Breast epithelium (tissue), 4 donors: ENCODE results near the gene ADAT3. TPM values are rescaled to one million over a fixed set of nuclear protein-coding genes. Genes with fewer than 3 reads are reported as not detected.
A peak's percentile ranks its signal among the peaks of the same experiment; 100 is the strongest.

ENCODE experiments used
- DNase-seq, 2 donors: peaks; one replicate each; pipeline ENCODE4 v3.0.0-alpha.2; 2019; ENCODE audit warnings: low spot score in 2 of 2
- H3K27ac ChIP-seq, 2 donors: fragments of 200-600 bp; sonication (generic) in 1 of 2; one replicate each; pipeline ENCODE4 v1.5.1; 2016 to 2019; ENCODE audit warnings: mild to moderate bottlenecking in 1 of 2
- H3K27me3 ChIP-seq, 2 donors: fragments of 200-600 bp; sonication (generic) in 1 of 2; one replicate each; pipeline versions ENCODE4 v1.5.1 to v1.6.0; 2017 to 2019; ENCODE audit warnings: control low read depth in 1 of 2, mild to moderate bottlenecking in 1 of 2
- H3K36me3 ChIP-seq: fragments of 200-600 bp; one replicate; pipeline ENCODE4 v1.5.1; 2019
- H3K4me1 ChIP-seq, 2 donors: fragments of 200-600 bp; sonication (generic); one replicate each; pipeline ENCODE4 v1.5.1; 2016 to 2019; ENCODE audit warnings: control low read depth in 1 of 2
- H3K4me3 ChIP-seq, 3 donors: fragments of 200-600 bp; sonication (generic); 1 replicate in 2 of 3; 2 replicates in 1 of 3; pipeline ENCODE4 v1.5.1; 2016 to 2019; ENCODE audit warnings: mild to moderate bottlenecking in 3 of 3, moderate library complexity in 2 of 3
- H3K9me3 ChIP-seq, 2 donors: fragments of 200-600 bp; sonication (generic) in 1 of 2; one replicate each; pipeline ENCODE4 v1.5.1; 2016 to 2019; ENCODE audit warnings: control low read depth in 1 of 2
- POLR2A ChIP-seq: fragments of 450-650 bp; IDR thresholded peaks from one replicate; pipeline ENCODE4 v1.6.1; 2016; ENCODE audit warnings: antibody characterized with exemption, mild to moderate bottlenecking, moderate library complexity
- POLR2AphosphoS5 ChIP-seq, 3 donors: sonication (generic); formaldehyde crosslinking; IDR thresholded peaks; one replicate each; pipeline ENCODE4 v1.6.1; 2017; ENCODE audit warnings: antibody characterized with exemption in 3 of 3
- intact Hi-C: fragments of 100-400 bp; cut with DNase I; formaldehyde crosslinking; loops from one replicate; pipeline ENCODE4 v1.15.1; 2023; ENCODE audit warnings: low total_unique reads
- total RNA-seq, 3 donors: library from RNA; depleted of rRNA; stranded (reverse); fragments of >200 nt; gene quantifications; one replicate each; pipeline ENCODE4 v1.1.0, GENCODE V29; 2016
- TF ChIP-seq, protein P1 (sequence below), 3 donors: fragments of 450-650 bp; IDR thresholded peaks; one replicate each; pipeline ENCODE4 v1.5.1; 2016 to 2017; ENCODE audit warnings: antibody characterized with exemption in 3 of 3, mild to moderate bottlenecking in 3 of 3, moderate library complexity in 3 of 3

ADAT3 gene
- total RNA-seq, 3 donors from 2014 or later = 1.1 to 5.4 (median 4.9) TPM

DNA sequence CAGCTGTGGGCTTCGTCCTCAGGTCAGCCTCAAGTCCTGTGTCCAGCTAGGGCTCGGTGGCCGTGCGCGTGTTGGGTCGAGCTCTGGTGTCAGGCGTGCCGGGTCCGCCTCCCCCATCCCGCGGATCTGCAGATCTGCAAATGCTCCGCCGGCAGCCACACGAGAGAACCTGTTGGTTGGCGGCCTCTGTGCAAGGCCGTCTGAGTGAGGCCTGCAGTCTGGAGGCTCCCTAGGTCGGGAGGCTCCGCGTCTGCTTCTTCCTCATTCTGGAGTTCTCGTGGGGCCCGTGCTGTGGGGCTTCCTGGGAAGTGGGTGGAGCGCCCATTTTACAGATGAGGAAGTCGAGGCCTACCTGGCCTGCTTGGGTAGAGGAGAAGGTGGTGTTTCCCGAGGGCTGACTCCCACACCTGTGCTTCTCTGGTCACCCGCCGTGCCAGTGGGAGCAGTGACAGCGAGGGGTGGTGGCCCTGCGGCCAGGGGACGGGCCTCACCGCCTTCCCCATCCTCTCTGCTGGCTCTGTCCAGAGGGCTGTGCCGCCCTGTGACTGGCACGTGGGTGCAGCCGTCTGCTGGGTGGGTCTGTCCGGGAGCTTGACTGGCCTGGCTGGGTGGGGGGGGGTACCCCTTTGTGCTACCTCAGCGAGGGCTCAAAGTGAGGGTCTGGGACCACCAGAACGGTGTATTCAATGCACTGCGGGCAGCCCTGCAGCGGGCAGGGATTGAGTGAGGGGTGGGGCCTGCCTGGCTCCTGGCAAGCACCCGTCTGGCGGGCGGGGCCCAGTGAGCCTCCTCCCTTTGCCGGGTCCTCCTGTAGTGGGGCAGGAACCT, 39.1 kb downstream of the ADAT3 start:
- DNase-seq = no peak
- Histone ChIP-seq H3K4me3 (no peak overlapping the region), H3K36me3 (no peaks in the 10 kb centered on the region), H3K27me3 (no peaks in the 10 kb centered on the region), H3K27ac (peak overlapping the region in 1 of 2 donors; percentile 97), H3K9me3 (no peaks in the 10 kb centered on the region), H3K4me1 (peaks cover 8 to 15% of the 10 kb centered on the region in 2 donors)
- TF ChIP-seq, protein P1, sequence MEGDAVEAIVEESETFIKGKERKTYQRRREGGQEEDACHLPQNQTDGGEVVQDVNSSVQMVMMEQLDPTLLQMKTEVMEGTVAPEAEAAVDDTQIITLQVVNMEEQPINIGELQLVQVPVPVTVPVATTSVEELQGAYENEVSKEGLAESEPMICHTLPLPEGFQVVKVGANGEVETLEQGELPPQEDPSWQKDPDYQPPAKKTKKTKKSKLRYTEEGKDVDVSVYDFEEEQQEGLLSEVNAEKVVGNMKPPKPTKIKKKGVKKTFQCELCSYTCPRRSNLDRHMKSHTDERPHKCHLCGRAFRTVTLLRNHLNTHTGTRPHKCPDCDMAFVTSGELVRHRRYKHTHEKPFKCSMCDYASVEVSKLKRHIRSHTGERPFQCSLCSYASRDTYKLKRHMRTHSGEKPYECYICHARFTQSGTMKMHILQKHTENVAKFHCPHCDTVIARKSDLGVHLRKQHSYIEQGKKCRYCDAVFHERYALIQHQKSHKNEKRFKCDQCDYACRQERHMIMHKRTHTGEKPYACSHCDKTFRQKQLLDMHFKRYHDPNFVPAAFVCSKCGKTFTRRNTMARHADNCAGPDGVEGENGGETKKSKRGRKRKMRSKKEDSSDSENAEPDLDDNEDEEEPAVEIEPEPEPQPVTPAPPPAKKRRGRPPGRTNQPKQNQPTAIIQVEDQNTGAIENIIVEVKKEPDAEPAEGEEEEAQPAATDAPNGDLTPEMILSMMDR (IDR thresholded peaks at IDR 0.05) = no peak
- no peak for TF ChIP-seq POLR2A
- intact Hi-C loops = no loop called here

DNA sequence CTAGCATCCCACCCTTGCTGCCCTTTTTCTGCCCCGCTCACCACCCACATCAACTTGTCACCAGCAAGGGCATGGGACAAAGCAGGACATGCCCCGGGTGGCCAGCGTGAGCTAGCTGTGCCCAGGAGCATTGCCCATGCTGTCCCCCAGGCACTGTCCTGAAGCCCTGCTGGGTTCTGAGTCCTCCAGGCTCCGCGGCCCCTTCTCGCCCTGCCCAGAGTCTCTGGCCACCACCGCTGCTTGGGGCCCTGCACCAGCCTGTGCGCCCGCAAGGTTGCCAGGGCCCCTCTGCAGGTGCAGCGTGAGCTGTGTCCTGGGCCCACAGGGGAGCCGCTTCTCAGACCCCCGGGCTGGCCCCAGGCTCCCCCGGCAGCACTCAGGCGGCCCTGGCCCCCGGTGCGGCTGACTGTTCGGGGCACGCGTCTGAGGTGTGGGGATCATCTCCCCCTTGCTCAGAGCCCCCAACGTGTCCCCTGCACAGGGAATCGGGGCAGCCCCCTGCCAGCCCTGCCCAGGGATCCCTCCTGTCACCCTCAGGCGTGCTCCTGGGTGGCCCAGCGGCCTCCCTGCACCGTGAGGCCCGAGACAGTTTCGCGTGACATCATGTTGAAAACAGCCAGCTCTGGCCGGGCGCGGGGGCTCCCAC, 39.8 kb downstream of the ADAT3 start:
- intact Hi-C loops = no loop called here
- TF ChIP-seq, protein P1 (IDR thresholded peaks at IDR 0.05) = no peak
- TF ChIP-seq POLR2AphosphoS5 (IDR thresholded peaks at IDR 0.05) = no peak
- TF ChIP-seq POLR2A = no peak
- H3K4me1 ChIP-seq = peaks cover 8 to 15% of the 10 kb centered on the region in 2 donors
- no peaks in the 10 kb centered on the region for H3K36me3 ChIP-seq
- no peaks in the 10 kb centered on the region for H3K27me3 ChIP-seq
- H3K4me3 ChIP-seq = no peak overlapping the region
- H3K9me3 ChIP-seq = no peaks in the 10 kb centered on the region
- DNase-seq = no peak
- H3K27ac ChIP-seq = no peak overlapping the region

DNA sequence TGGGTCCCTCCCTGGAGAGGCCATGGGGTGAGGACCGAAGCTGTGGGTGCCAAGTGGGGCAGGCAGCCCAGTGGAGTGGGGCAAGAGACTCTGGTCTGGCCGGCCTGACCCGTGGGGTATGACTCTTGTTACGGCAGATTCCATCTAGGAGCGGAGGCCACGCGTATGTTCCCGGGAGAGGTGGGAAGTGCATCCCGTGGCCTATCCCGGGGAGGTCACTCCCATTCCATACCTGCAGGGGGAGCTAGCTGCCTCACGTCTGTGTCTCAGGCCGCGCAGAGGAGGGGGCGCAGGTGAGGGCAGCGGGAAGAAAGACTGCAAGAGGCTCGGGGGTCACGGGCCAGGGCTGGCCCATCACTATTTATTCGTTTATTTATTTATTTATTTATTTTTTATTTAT, 40.7 kb downstream of the ADAT3 start:
- no peak for TF ChIP-seq POLR2A
- no peak for TF ChIP-seq POLR2AphosphoS5 (IDR thresholded peaks at IDR 0.05)
- TF ChIP-seq, protein P1 (IDR thresholded peaks at IDR 0.05) = peak in 2 of 3 donors; percentile 24 to 39

DNA sequence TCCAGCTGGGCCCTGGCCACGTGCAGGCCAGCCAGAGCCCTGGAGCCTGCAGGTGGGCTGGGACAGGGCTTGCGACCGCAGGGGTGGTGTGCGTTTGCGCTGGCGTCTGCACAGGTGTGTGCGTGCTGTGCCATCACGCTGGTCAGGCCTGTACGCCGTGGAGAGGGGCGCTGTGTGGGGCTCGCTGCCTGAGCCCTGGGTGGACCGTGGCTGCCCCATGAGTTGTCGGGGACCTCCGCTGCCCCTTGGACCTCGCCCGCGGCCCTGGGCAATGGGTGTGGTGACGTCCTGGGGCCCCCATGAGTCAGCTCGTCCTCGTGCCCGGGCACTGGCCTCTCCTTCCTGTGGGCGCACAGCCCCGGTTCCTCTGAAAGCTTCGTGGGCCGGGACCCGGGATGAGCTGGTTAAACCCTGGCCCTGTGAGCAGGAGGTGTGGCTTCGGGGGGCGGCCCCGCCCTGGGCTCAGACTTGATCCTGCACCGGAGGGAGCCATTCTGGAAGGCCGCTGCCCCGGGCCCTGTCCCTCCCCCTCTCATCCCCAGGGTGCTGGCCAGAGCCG, 42.5 kb downstream of the ADAT3 start:
- Histone ChIP-seq H3K4me3 (no peak overlapping the region), H3K36me3 (no peaks in the 10 kb centered on the region), H3K9me3 (no peaks in the 10 kb centered on the region), H3K27ac (no peak overlapping the region), H3K27me3 (no peaks in the 10 kb centered on the region), H3K4me1 (peaks cover 5 to 12% of the 10 kb centered on the region in 2 donors)
- no peak for DNase-seq
- TF ChIP-seq, protein P1 (IDR thresholded peaks at IDR 0.05) = no peak
- TF ChIP-seq POLR2A = no peak
- TF ChIP-seq POLR2AphosphoS5 (IDR thresholded peaks at IDR 0.05) = no peak
- intact Hi-C loops = no loop called here

More for the DNA sequence above, 40.7 kb downstream of the ADAT3 start:
- no peaks in the 10 kb centered on the region for H3K9me3 ChIP-seq
- no peaks in the 10 kb centered on the region for H3K27me3 ChIP-seq
- peak in 1 of 2 donors; percentile 35 for DNase-seq
- no peak overlapping the region for H3K27ac ChIP-seq
- peaks cover 8 to 15% of the 10 kb centered on the region in 2 donors for H3K4me1 ChIP-seq
- no peaks in the 10 kb centered on the region for H3K36me3 ChIP-seq
- no peak overlapping the region for H3K4me3 ChIP-seq
- intact Hi-C loops = no loop called here
